CD14-positive monocyte (primary cell): Measurements from ENCODE around the gene HMCN1. TPM values are rescaled to one million over a fixed set of nuclear protein-coding genes. Genes with fewer than 3 reads are reported as not detected.

Source experiments
- DNase-seq, 3 donors: peaks; one replicate each; pipeline ENCODE4 v3.0.0-alpha.2; 2011 to 2022
- H2AFZ ChIP-seq: 2 replicates; pipeline ENCODE4 v1.6.0; 2012; ENCODE audit warnings: mild to moderate bottlenecking, low read depth, low read length, inconsistent platforms; ENCODE audit not compliant: insufficient read depth, poor library complexity, severe bottlenecking
- H3K27ac ChIP-seq, 2 donors: 1 replicate in 1 of 2; 2 replicates in 1 of 2; pipeline ENCODE4 v1.5.1; 2012 to 2013; ENCODE audit warnings: low read length in 2 of 2, control low read depth in 1 of 2, inconsistent platforms in 1 of 2, low read depth in 1 of 2, mild to moderate bottlenecking in 1 of 2
- H3K27me3 ChIP-seq, 2 donors: one replicate each; pipeline versions ENCODE4 v1.6.0 to v1.6.1; 2011 to 2013; ENCODE audit warnings: low read length in 2 of 2; ENCODE audit not compliant: control insufficient read depth in 2 of 2, insufficient read depth in 2 of 2
- H3K36me3 ChIP-seq, 2 donors: replicated peaks in 1 of 2; 1 replicate in 1 of 2; 2 replicates in 1 of 2; pipeline versions ENCODE4 v1.5.1 to v1.6.1; 2012 to 2013; ENCODE audit warnings: low read length in 2 of 2, control low read depth in 1 of 2, inconsistent platforms in 1 of 2, mild to moderate bottlenecking in 1 of 2; ENCODE audit not compliant: insufficient read depth in 2 of 2, control insufficient read depth in 1 of 2
- H3K4me1 ChIP-seq, 2 donors: 1 replicate in 1 of 2; 2 replicates in 1 of 2; pipeline versions ENCODE4 v1.5.1 to v1.6.1; 2012 to 2013; ENCODE audit warnings: low read length in 2 of 2, control low read depth in 1 of 2, inconsistent platforms in 1 of 2, mild to moderate bottlenecking in 1 of 2, moderate library complexity in 1 of 2; ENCODE audit not compliant: insufficient read depth in 2 of 2, control insufficient read depth in 1 of 2
- H3K4me2 ChIP-seq: replicated peaks from 2 replicates; pipeline ENCODE3; 2012; ENCODE audit warnings: low read length, moderate library complexity, mild to moderate bottlenecking; ENCODE audit not compliant: poor library complexity, severe bottlenecking; ENCODE audit errors: extremely low read depth
- H3K4me3 ChIP-seq, 3 experiments: fragments of 200-600 bp in 1 of 3; sonication (generic) in 1 of 3; replicated peaks in 1 of 3; 1 replicate in 2 of 3; 2 replicates in 1 of 3; pipeline ENCODE4 v1.5.1; 2011 to 2013; ENCODE audit warnings: low read length in 3 of 3, mild to moderate bottlenecking in 3 of 3, control low read depth in 2 of 3, low read depth in 2 of 3, inconsistent platforms in 1 of 3, moderate library complexity in 1 of 3
- H3K79me2 ChIP-seq: 2 replicates; pipeline ENCODE4 v1.6.0; 2012; ENCODE audit warnings: mild to moderate bottlenecking, control low read depth, inconsistent platforms, low read length, moderate library complexity; ENCODE audit not compliant: insufficient read depth
- H3K9ac ChIP-seq: 2 replicates; pipeline ENCODE4 v1.6.0; 2017; ENCODE audit warnings: low read length, mild to moderate bottlenecking; ENCODE audit not compliant: insufficient read depth, poor library complexity, severe bottlenecking
- H3K9me3 ChIP-seq, 2 donors: replicated peaks in 1 of 2; 1 replicate in 1 of 2; 2 replicates in 1 of 2; pipeline versions ENCODE4 v1.5.1 to v1.6.1; 2012 to 2013; ENCODE audit warnings: low read length in 2 of 2, control low read depth in 1 of 2; ENCODE audit not compliant: control insufficient read depth in 1 of 2, insufficient read depth in 1 of 2
- H4K20me1 ChIP-seq: 2 replicates; pipeline ENCODE4 v1.6.0; 2012; ENCODE audit warnings: mild to moderate bottlenecking, low read length, control low read depth, moderate library complexity; ENCODE audit not compliant: insufficient read depth
- H3K27ac Mint-ChIP-seq, 7 donors: one replicate each; pipeline ENCODE4 v1.8.0; 2020; ENCODE audit warnings: mild to moderate bottlenecking in 7 of 7, mixed read lengths in 7 of 7, moderate library complexity in 6 of 7, inconsistent platforms in 2 of 7
- H3K27me3 Mint-ChIP-seq, 3 donors: one replicate each; pipeline ENCODE4 v1.8.0; 2021 to 2022; ENCODE audit warnings: low read depth in 3 of 3, mild to moderate bottlenecking in 3 of 3, mixed read lengths in 3 of 3, moderate library complexity in 3 of 3, inconsistent platforms in 1 of 3
- H3K36me3 Mint-ChIP-seq, 2 donors: one replicate each; pipeline ENCODE4 v1.8.0; 2020; ENCODE audit warnings: mixed read lengths in 2 of 2, inconsistent platforms in 1 of 2, mild to moderate bottlenecking in 1 of 2
- H3K4me1 Mint-ChIP-seq: one replicate; pipeline ENCODE4 v1.8.0; 2020; ENCODE audit warnings: mild to moderate bottlenecking, mixed read lengths
- H3K4me3 Mint-ChIP-seq, 2 donors: one replicate each; pipeline ENCODE4 v1.8.0; 2020; ENCODE audit warnings: mild to moderate bottlenecking in 2 of 2, mixed read lengths in 2 of 2, moderate library complexity in 1 of 2
- H3K9me3 Mint-ChIP-seq, 7 donors: one replicate each; pipeline ENCODE4 v1.8.0; 2020 to 2022; ENCODE audit warnings: mixed read lengths in 7 of 7, mild to moderate bottlenecking in 6 of 7, moderate library complexity in 6 of 7, inconsistent platforms in 2 of 7
- WGBS: methylation state at CpG from one replicate; pipeline ENCODE4 v1.1.5; 2013; ENCODE audit warnings: missing lambda C conversion rate; ENCODE audit not compliant: insufficient coverage; 5-methylcytosine and 5-hydroxymethylcytosine counted together
- intact Hi-C, 2 donors: fragments of 100-400 bp; cut with micrococcal nuclease; formaldehyde crosslinking; loops; one replicate each; pipeline versions ENCODE4 v1.15.0 to v1.15.1; 2023
- polyA plus RNA-seq, 3 donors: library from polyadenylated mRNA; depleted of rRNA in 1 of 3; unstranded in 2 of 3; stranded (reverse) in 1 of 3; fragments of 300-500 nt in 2 of 3; fragments of >200 nt in 1 of 3; fragmentation: Illumina TruSeq in 2 of 3; gene quantifications; 1 replicate in 2 of 3; 2 replicates in 1 of 3; pipeline ENCODE4 v1.2.3, GENCODE V29; 2012 to 2021
- TF ChIP-seq, protein P1 (sequence below): fragments of 200-600 bp; IDR thresholded peaks from one replicate; pipeline ENCODE4 v1.8.0; 2022; ENCODE audit warnings: antibody characterized with exemption, mild to moderate bottlenecking

The HMCN1 gene
- polyA plus RNA-seq, 3 donors, result not detected

DNA sequence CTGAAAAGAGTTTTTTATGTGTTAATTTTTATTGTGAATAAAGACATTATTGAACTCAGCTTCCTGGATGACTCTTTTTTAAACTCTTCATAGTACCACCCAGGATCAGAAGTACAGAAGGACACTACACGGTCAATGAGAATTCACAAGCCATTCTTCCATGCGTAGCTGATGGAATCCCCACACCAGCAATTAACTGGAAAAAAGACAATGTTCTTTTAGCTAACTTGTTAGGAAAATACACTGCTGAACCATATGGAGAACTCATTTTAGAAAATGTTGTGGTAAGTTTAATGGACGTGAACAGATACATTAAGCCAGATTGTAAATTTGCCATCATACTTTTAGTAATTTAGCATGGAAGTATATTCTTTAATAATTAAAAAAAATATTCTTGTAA, 391.3 kb downstream of the HMCN1 start:
- intact Hi-C loops, result no loop called here
- Histone ChIP-seq H3K27me3 (no peaks in the 10 kb centered on the region), H3K4me1 (no peaks in the 10 kb centered on the region), H3K4me2 (no peak overlapping the region), H3K4me3 (no peak overlapping the region), H4K20me1 (no peaks in the 10 kb centered on the region), H3K9me3 (no peaks in the 10 kb centered on the region), H3K36me3 (no peaks in the 10 kb centered on the region), H2AFZ (no peak overlapping the region), H3K79me2 (no peaks in the 10 kb centered on the region), H3K27ac (no peak overlapping the region), H3K9ac (no peak overlapping the region)
- H3K4me1 Mint-ChIP-seq, result no peaks in the 10 kb centered on the region
- DNase-seq, result no peak
- peaks cover 0 to 2% (median 1%) of the 10 kb centered on the region in 7 donors for H3K9me3 Mint-ChIP-seq
- H3K27ac Mint-ChIP-seq, result no peak overlapping the region
- whole genome bisulfite sequencing, result no CpG with 5 or more reads among the region's 3 CpGs
- no peak overlapping the region for H3K4me3 Mint-ChIP-seq
- no peaks in the 10 kb centered on the region for H3K36me3 Mint-ChIP-seq
- TF ChIP-seq, protein P1, sequence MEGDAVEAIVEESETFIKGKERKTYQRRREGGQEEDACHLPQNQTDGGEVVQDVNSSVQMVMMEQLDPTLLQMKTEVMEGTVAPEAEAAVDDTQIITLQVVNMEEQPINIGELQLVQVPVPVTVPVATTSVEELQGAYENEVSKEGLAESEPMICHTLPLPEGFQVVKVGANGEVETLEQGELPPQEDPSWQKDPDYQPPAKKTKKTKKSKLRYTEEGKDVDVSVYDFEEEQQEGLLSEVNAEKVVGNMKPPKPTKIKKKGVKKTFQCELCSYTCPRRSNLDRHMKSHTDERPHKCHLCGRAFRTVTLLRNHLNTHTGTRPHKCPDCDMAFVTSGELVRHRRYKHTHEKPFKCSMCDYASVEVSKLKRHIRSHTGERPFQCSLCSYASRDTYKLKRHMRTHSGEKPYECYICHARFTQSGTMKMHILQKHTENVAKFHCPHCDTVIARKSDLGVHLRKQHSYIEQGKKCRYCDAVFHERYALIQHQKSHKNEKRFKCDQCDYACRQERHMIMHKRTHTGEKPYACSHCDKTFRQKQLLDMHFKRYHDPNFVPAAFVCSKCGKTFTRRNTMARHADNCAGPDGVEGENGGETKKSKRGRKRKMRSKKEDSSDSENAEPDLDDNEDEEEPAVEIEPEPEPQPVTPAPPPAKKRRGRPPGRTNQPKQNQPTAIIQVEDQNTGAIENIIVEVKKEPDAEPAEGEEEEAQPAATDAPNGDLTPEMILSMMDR, result no peak
- H3K27me3 Mint-ChIP-seq, result peaks cover 2 to 3% (median 3%) of the 10 kb centered on the region in 3 donors

DNA sequence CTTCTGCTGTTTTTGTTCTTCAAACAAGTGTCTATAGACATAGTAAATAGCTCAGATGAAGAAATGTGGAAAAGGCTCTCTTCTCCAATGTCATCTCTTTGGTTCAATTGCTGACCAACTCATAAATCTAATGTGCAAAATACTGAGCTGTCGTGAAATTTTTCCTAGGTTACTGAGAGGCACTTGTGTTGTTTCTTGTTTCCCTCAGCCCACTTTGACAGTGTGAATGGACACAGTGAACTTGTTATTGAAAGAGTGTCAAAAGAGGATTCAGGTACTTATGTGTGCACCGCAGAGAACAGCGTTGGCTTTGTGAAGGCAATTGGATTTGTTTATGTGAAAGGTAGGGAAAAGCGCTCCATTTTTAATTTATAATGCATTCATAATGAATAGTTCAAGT, 395.6 kb downstream of the HMCN1 start:
- TF ChIP-seq, protein P1, result no peak
- H3K36me3 ChIP-seq, result no peaks in the 10 kb centered on the region
- no peaks in the 10 kb centered on the region for H3K27me3 ChIP-seq
- no CpG with 5 or more reads among the region's 4 CpGs for WGBS
- Mint-ChIP-seq H3K4me3 (no peak overlapping the region), H3K36me3 (no peaks in the 10 kb centered on the region), H3K27ac (no peak overlapping the region), H3K27me3 (peaks cover 0 to 3% (median 1%) of the 10 kb centered on the region in 3 donors), H3K4me1 (no peaks in the 10 kb centered on the region), H3K9me3 (peaks cover 0 to 2% (median 0%) of the 10 kb centered on the region in 7 donors)
- no peaks in the 10 kb centered on the region for H3K4me1 ChIP-seq
- no peak overlapping the region for H3K4me3 ChIP-seq
- no peaks in the 10 kb centered on the region for H4K20me1 ChIP-seq
- H2AFZ ChIP-seq, result no peak overlapping the region
- H3K9me3 ChIP-seq, result no peaks in the 10 kb centered on the region
- DNase-seq, result no peak
- no peak overlapping the region for H3K9ac ChIP-seq
- no peak overlapping the region for H3K27ac ChIP-seq
- no peak overlapping the region for H3K4me2 ChIP-seq
- no peaks in the 10 kb centered on the region for H3K79me2 ChIP-seq
- intact Hi-C loops, result no loop called here
